D721Med (cell line): Measurements from ENCODE around the gene ZNF354C.
A peak's percentile ranks its signal among the peaks of the same experiment; 100 is the strongest.

Experiments used
- DNase-seq: peaks from one replicate; pipeline ENCODE4 v3.0.0; 2011; ENCODE audit warnings: low spot score; ENCODE audit not compliant: insufficient read length
- FAIRE-seq: peaks from 2 replicates; lab custom pipeline; 2011; peaks lifted over from hg19 to GRCh38; lab: Jason Lieb, UNC
- CTCF ChIP-seq: IDR thresholded peaks from 2 replicates; pipeline ENCODE4 v1.5.1; 2012; ENCODE audit warnings: mild to moderate bottlenecking, control low read depth; ENCODE audit not compliant: insufficient read depth; ENCODE audit errors: missing control alignments

ZNF354C gene

DNA sequence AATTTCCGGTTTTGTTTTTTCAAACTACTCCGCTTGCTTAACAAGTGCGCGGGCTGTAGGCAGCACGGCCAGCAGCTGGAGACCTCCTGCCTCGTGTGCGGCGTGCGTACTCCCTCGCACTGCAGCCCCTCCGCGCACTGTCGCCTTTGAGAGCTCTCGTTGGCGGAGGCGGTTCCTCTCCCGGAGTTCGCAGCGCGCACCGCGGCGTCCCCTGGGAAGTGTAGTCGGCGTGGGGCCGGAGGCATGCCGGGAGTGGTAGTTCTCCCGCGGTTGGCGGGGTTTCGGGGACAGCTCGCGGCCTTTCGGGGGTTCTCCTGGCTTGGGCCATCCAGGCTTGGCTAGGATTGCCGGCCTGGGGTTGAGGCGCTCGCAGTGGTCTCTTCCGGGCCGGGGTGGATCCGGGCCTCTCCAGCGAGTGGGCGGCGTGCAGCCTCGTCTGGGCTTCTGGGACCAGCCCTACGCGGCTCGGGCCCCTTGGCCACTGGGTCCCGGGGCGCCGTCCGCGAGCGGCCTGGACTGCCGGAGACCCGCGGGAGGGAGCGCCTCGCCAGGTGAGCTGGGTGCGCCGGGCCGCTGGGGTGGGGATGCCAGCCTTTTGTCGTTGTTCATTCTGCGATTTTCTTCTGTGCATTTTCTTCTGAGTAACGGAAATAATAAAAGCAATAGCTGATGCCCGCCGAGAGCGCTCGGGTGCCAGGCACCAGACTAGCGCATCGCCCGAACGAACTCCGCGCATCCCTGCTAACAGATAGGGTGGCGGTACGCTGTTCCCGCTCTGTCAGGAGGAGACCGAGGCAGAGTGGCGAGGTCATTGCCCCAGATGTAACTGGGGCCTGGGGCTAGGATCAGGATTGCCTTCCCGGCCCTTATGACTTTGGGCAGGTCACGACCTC, at the start of gene ZNF354C:
Gene ZNF354C, plus strand, starts transcription at position 258 of the 893 bp plus-strand sequence. CDS start 1,696 bp downstream, outside the sequence.
- no peak for TF ChIP-seq CTCF
- DNase-seq (peak; percentile 88), FAIRE-seq (no peak)

DNA sequence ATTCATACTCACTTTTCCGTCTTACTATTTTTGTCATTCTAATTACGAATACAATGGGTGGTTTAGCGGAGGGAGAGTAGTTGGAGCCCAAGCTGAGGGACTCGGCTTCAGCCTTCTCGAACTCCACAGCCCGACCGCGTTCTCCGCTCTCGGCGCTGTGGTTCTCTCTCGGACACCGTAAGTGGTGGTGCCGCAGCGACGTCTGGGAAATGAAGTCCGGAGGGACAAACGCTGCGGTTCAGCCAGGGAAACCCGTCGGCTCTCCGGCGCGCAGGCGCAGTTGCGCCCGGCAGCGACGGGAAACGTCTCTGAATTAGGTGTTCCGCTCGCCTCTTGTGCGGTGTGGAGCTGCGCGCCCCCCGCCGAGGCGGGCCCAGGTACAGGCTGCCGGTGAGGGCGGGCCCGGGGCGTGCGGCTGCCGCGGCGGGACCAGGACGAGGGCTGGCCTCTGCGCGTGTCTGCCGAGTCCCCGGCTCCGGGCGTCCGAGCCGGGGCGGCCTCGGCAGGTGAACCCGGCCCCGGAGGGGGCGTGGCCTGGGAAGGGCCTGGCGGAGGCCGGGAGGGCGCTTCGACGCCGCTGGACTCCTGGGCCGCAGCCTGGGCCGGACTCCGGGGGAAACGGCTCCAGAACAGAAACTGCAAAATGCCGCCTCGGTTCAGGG, 36.5 kb upstream of the ZNF354C start, which contains the start of gene ZNF879:
Gene ZNF879, plus strand, starts transcription at position 277 of the 662 bp plus-strand sequence. CDS start 1,201 bp downstream, outside the sequence.
- no peak for FAIRE-seq
- peak; percentile 33 for DNase-seq
- no peak for TF ChIP-seq CTCF

DNA sequence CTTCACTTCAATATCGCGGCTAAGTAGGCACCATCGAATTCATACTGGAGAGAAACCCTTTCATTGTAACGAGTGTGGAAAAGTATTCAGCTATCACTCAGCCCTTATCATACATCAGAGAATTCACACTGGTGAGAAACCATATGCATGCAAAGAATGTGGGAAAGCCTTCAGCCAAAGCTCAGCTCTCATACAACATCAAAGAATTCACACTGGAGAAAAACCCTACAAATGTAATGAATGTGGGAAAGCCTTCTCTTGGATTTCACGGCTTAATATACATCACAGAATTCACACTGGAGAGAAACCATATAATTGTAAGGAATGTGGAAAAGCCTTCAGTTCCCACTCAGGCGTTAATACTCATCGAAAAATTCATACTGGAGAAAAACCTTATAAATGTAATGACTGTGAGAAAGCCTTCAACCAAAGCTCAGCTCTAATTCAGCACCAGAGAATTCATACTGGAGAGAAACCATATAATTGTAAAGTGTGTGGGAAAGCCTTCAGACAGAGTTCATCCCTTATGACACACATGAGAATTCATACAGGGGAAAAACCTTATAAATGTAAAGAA, 27.1 kb upstream of the ZNF354C start:
- no peak for DNase-seq
- FAIRE-seq, result no peak
- no peak for TF ChIP-seq CTCF

- DNase-seq, result no peak
- TF ChIP-seq CTCF, result no peak
- no peak for FAIRE-seq
Observed at GRCh38 chr5:179044765-179045164, 15.4 kb upstream of the ZNF354C start.

DNA sequence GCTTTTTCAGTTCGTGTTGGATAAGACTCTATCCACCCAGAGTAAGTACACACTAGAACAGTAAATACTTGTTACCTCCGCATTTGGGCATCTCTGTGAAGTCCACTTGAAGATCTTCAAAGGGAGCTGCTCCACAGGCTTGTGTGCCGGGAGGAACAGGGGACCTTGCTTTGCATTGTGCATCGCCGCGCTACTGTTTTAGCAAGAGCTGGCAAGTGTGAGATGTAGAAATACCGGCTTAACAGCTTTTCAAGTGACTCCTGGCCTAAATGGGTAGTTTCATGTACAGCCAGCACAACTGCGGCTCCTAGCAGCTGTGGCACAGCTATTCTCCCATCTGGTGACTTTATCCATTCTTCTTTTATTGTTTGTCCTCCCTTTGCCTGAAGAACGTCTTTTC, 8.4 kb upstream of the ZNF354C start:
- no peak for TF ChIP-seq CTCF
- FAIRE-seq, result no peak
- DNase-seq, result no peak

DNA sequence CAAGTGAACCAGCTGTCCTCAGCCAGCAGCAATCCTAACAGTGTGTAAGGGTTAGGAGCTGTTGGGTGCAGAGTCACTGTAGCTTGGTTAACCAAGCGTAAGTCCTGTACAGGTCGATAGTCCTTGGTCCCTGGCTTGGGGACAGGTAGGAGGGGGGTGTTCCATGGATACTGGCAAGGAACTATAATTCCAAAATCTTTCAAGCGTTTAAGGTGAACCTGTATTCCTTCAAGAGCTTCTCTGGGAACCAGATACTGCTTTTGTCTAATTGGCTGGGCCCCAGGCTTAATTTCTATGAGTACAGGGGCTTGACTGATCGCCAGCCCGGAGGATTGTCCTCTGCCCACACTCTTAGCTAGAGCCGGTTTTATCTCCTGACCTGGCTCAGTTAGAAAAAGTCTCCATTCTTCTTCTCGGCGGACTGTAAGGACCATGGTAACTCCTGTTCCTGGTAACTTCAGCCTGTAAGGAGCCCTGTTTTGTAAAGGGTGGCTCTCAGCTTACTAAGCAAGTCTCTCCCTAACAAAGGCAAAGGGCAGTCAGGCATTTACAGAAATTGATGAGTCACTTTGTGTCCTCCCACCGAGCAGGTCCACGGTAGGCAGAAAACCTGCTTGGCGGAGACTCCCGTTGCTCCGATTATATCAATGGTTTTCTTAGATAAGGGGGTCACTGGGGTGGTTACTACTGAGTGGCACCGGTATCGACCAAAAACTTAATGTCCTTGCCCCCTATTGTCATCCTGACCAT, 6.0 kb upstream of the ZNF354C start:
- TF ChIP-seq CTCF, result no peak
- no peak for FAIRE-seq
- DNase-seq, result no peak
